ENCODE measurements around the gene SLC39A8. TPM values are rescaled to one million over a fixed set of nuclear protein-coding genes. Genes with fewer than 3 reads are reported as not detected.

Gene SLC39A8
- total RNA-seq, 3 donors from 2014 or later (not counting 1 experiment from before 2014, with no cell fraction given), result 18.0 to 20.0 (median 18.2) TPM

DNA sequence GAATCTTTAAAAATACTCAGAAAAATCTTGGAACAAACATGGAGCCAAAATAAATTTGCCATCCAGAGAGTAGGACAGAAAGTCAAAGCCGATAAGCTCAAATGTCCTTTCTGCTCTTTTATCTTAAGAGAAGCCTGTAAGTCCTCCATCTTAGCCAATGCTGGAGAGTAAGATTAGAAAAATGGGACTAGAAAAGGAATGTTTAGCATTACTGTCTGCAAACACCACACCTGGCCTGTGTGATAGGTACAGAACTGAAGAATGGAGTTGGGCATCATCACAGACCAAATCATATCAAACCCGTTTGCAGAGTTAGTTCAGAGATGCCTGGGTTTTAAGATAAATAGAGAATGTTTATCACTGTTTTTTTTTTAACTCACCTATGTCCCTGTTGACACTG is 10.5 kb upstream of the SLC39A8 start:
- H3K9me3 ChIP-seq (ENCODE audit: control insufficient read depth, insufficient read depth, low read length), result no peaks in the 10 kb centered on the region
- WGBS (ENCODE audit: insufficient coverage), result 100% methylated on average over 1 of the region's 2 CpGs

DNA sequence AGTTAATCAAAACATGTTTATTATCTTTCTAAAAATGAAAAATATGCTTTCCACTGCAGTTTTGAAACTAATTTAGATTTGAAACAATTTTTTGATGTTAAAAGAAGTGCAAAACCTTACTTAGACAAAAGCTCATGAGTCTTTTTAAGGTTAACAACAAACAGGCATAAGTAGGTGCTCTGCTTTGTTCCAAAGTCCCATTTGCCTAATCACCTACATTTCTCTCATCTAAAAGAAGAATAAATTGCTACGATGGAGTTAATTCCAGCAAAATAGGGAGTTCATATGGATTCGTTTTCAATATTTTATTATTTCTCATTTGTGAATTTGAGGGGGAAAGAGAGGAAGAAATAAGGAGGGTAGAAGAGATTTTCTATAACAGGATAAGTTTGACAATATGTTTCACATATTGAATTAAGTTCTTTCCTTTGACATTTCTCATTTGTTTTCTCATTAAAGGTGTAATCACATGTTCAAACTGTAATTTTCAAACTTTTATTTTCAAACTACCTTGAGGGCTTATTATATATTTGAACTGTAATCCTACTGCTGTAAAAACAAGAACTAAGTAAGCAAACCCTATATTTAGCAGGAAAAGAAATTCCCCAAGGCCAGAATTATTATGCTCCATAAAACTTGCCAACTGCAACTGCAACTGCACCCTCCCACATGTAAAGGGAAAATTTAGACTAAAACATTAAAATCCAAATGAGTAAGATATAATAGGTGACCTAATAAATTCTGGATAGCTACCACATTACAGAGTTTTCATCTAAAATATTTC is 9.6 kb upstream of the SLC39A8 start:
- Mint-ChIP-seq H3K4me1 (no peaks in the 10 kb centered on the region), H3K4me3 (no peak overlapping the region), H3K27me3 (ENCODE audit: low read depth in 2 of 2) (peaks cover 3 to 14% of the 10 kb centered on the region in 2 donors), H3K36me3 (no peaks in the 10 kb centered on the region), H3K27ac (no peak overlapping the region), H3K9me3 (no peaks in the 10 kb centered on the region)
- 100% methylated on average over 1 of the region's 2 CpGs for WGBS (ENCODE audit: insufficient coverage)
- no peaks in the 10 kb centered on the region for H3K4me1 ChIP-seq (ENCODE audit: control insufficient read depth, insufficient read depth, low read length)
- no peaks in the 10 kb centered on the region for H3K9me3 ChIP-seq (ENCODE audit: control insufficient read depth, insufficient read depth, low read length)
- no peak for DNase-seq
- H3K36me3 ChIP-seq (ENCODE audit: control insufficient read depth, insufficient read depth, low read length), result no peaks in the 10 kb centered on the region
- H3K27me3 ChIP-seq (ENCODE audit: control insufficient read depth, insufficient read depth, low read length), result no peaks in the 10 kb centered on the region
- no peak for ATAC-seq
- intact Hi-C loops (cut with micrococcal nuclease), result no loop called here
- no peak overlapping the region for H3K27ac ChIP-seq (ENCODE audit: low read length)
- TF ChIP-seq, protein P1, sequence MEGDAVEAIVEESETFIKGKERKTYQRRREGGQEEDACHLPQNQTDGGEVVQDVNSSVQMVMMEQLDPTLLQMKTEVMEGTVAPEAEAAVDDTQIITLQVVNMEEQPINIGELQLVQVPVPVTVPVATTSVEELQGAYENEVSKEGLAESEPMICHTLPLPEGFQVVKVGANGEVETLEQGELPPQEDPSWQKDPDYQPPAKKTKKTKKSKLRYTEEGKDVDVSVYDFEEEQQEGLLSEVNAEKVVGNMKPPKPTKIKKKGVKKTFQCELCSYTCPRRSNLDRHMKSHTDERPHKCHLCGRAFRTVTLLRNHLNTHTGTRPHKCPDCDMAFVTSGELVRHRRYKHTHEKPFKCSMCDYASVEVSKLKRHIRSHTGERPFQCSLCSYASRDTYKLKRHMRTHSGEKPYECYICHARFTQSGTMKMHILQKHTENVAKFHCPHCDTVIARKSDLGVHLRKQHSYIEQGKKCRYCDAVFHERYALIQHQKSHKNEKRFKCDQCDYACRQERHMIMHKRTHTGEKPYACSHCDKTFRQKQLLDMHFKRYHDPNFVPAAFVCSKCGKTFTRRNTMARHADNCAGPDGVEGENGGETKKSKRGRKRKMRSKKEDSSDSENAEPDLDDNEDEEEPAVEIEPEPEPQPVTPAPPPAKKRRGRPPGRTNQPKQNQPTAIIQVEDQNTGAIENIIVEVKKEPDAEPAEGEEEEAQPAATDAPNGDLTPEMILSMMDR (IDR thresholded peaks at IDR 0.05), result no peak
- H3K4me3 ChIP-seq (ENCODE audit: low read length), result no peak overlapping the region

More for the DNA sequence above, 10.5 kb upstream of the SLC39A8 start:
- no peaks in the 10 kb centered on the region for H3K4me1 ChIP-seq (ENCODE audit: control insufficient read depth, insufficient read depth, low read length)
- Mint-ChIP-seq H3K9me3 (no peaks in the 10 kb centered on the region), H3K4me3 (no peak overlapping the region), H3K27me3 (ENCODE audit: low read depth in 2 of 2) (peaks cover 3 to 14% of the 10 kb centered on the region in 2 donors), H3K36me3 (no peaks in the 10 kb centered on the region), H3K4me1 (no peaks in the 10 kb centered on the region), H3K27ac (no peak overlapping the region)
- ATAC-seq (no peak), DNase-seq (no peak)
- intact Hi-C loops (cut with micrococcal nuclease), result no loop called here
- no peak overlapping the region for H3K27ac ChIP-seq (ENCODE audit: low read length)
- TF ChIP-seq, protein P1 (IDR thresholded peaks at IDR 0.05), result no peak
- no peaks in the 10 kb centered on the region for H3K36me3 ChIP-seq (ENCODE audit: control insufficient read depth, insufficient read depth, low read length)
- H3K27me3 ChIP-seq (ENCODE audit: control insufficient read depth, insufficient read depth, low read length), result no peaks in the 10 kb centered on the region
- no peak overlapping the region for H3K4me3 ChIP-seq (ENCODE audit: low read length)

DNA sequence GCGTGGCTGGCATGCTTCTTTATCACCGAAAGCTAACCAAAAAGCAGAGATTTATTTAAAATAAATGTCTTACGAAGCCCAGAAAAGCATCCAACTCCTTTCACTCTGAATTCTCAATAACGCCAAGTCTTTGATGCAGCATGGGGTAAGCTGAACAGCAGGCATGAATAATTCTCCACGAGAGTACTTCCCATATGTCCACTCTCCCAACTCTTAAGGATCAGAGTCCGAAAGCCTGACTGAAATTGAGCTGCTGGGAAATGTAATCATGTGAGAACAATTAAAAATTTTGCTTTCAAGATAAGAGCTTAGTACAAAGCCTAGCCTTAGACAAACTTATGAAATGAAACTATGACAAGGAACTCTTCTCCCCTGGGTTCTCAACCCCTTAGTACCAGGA is 7.5 kb upstream of the SLC39A8 start:
- H3K4me3 ChIP-seq (ENCODE audit: low read length), result no peak overlapping the region
- Mint-ChIP-seq H3K4me3 (no peak overlapping the region), H3K9me3 (no peaks in the 10 kb centered on the region), H3K4me1 (no peaks in the 10 kb centered on the region), H3K27me3 (ENCODE audit: low read depth in 2 of 2) (peaks cover 6 to 14% of the 10 kb centered on the region in 2 donors), H3K36me3 (no peaks in the 10 kb centered on the region), H3K27ac (no peak overlapping the region)
- ATAC-seq (no peak), DNase-seq (no peak)
- no peaks in the 10 kb centered on the region for H3K4me1 ChIP-seq (ENCODE audit: control insufficient read depth, insufficient read depth, low read length)
- H3K27ac ChIP-seq (ENCODE audit: low read length), result no peak overlapping the region
- H3K9me3 ChIP-seq (ENCODE audit: control insufficient read depth, insufficient read depth, low read length), result no peaks in the 10 kb centered on the region
- WGBS (ENCODE audit: insufficient coverage), result 94% methylated on average over 5 of the region's 6 CpGs
- TF ChIP-seq, protein P1 (IDR thresholded peaks at IDR 0.05), result no peak
- intact Hi-C loops (cut with micrococcal nuclease), result no loop called here
- no peaks in the 10 kb centered on the region for H3K27me3 ChIP-seq (ENCODE audit: control insufficient read depth, insufficient read depth, low read length)
- no peaks in the 10 kb centered on the region for H3K36me3 ChIP-seq (ENCODE audit: control insufficient read depth, insufficient read depth, low read length)

DNA sequence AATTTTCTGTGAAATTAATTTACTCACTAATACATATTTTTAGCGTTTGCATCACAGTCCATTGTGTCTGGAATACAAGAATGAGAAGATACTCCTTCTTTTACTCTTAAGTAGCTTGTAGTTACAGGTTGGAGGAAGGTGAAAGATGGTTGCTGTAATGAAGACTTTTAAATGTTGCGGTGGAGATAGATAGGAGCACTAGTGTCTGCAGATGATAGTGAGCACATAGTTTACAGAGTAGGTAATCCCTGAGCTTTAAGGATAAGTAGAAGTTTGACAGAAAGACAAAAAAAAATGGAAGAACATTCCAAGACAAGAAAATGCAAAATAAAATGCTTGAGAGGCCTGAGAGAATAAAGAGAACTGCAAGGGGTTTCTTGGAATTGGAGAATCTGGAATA is 5.4 kb upstream of the SLC39A8 start:
- H3K4me1 Mint-ChIP-seq, result peaks cover 8 to 9% of the 10 kb centered on the region in 2 donors
- 96% methylated on average over 1 of the region's 2 CpGs for WGBS (ENCODE audit: insufficient coverage)
- peaks cover 6 to 14% of the 10 kb centered on the region in 2 donors for H3K27me3 Mint-ChIP-seq (ENCODE audit: low read depth in 2 of 2)
- H3K36me3 ChIP-seq (ENCODE audit: control insufficient read depth, insufficient read depth, low read length), result no peaks in the 10 kb centered on the region
- H3K4me3 Mint-ChIP-seq, result no peak overlapping the region
- H3K27ac ChIP-seq (ENCODE audit: low read length), result no peak overlapping the region
- H3K36me3 Mint-ChIP-seq, result no peaks in the 10 kb centered on the region
- H3K27me3 ChIP-seq (ENCODE audit: control insufficient read depth, insufficient read depth, low read length), result no peaks in the 10 kb centered on the region
- no peaks in the 10 kb centered on the region for H3K9me3 Mint-ChIP-seq
- H3K27ac Mint-ChIP-seq, result no peak overlapping the region
- no peak overlapping the region for H3K4me3 ChIP-seq (ENCODE audit: low read length)
- no peak for DNase-seq
- no peaks in the 10 kb centered on the region for H3K9me3 ChIP-seq (ENCODE audit: control insufficient read depth, insufficient read depth, low read length)
- intact Hi-C loops (cut with micrococcal nuclease), result no loop called here
- H3K4me1 ChIP-seq (ENCODE audit: control insufficient read depth, insufficient read depth, low read length), result peaks cover 2% of the 10 kb centered on the region
- ATAC-seq, result no peak
- TF ChIP-seq, protein P1 (IDR thresholded peaks at IDR 0.05), result no peak

Measured in natural killer cell (primary cell).